Liver (tissue), 3 donors: Measurements from ENCODE around the gene EPB41L2.

Experiments used
- CTCF ChIP-seq: fragments of 150-350 bp; IDR thresholded peaks from 2 replicates; pipeline ENCODE4 v1.5.1; 2017; ENCODE audit warnings: improper control_type of control experiment, low read depth, low read length; ENCODE audit not compliant: missing input control
- GABPA ChIP-seq, 2 donors: IDR thresholded peaks in 1 of 2; conservative IDR thresholded peaks in 1 of 2; 2 replicates each; pipeline ENCODE4 v1.6.1; 2016; ENCODE audit warnings: antibody characterized with exemption in 2 of 2, mild to moderate bottlenecking in 1 of 2, moderate library complexity in 1 of 2
- HNF4A ChIP-seq, 2 donors: conservative IDR thresholded peaks; 2 replicates each; pipeline ENCODE4 v1.6.1; 2016; ENCODE audit warnings: antibody characterized with exemption in 2 of 2, mild to moderate bottlenecking in 2 of 2
- JUND ChIP-seq, 2 donors: IDR thresholded peaks; 2 replicates each; pipeline ENCODE4 v1.6.1; 2016; ENCODE audit warnings: antibody characterized with exemption in 2 of 2
- REST ChIP-seq: IDR thresholded peaks from 2 replicates; pipeline ENCODE4 v1.6.1; 2016; ENCODE audit warnings: antibody characterized with exemption, mild to moderate bottlenecking
- TAF1 ChIP-seq: conservative IDR thresholded peaks from 2 replicates; pipeline ENCODE4 v1.6.1; 2016; ENCODE audit warnings: antibody characterized with exemption, mild to moderate bottlenecking
- TF ChIP-seq, protein P1 (sequence below): IDR thresholded peaks from 2 replicates; pipeline ENCODE4 v1.6.1; 2016; ENCODE audit warnings: antibody characterized with exemption
- donor health status: healthy.
- donor health status: healthy.

- no peak for TF ChIP-seq CTCF
- no peak for TF ChIP-seq GABPA (IDR thresholded peaks at IDR 0.05 in 1 of 2, conservative IDR thresholded peaks at IDR 0.05 in 1 of 2)
- no peak for TF ChIP-seq TAF1
- TF ChIP-seq REST: no peak
- TF ChIP-seq, protein P1, sequence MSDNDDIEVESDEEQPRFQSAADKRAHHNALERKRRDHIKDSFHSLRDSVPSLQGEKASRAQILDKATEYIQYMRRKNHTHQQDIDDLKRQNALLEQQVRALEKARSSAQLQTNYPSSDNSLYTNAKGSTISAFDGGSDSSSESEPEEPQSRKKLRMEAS: no peak
- no peak for TF ChIP-seq HNF4A (conservative IDR thresholded peaks at IDR 0.05)
- no peak for TF ChIP-seq JUND (IDR thresholded peaks at IDR 0.05)
Observed at GRCh38 chr6:130822736-130823135, 240.3 kb downstream of the EPB41L2 start.
